LNCAP (cell line): ENCODE results near the gene DNAH10.

Experiments
- TF ChIP-seq, protein P1 (sequence below): fragments of 450-650 bp; IDR thresholded peaks from 2 replicates; pipeline ENCODE4 v1.5.1; 2017; ENCODE audit warnings: mild to moderate bottlenecking

Gene DNAH10

DNA sequence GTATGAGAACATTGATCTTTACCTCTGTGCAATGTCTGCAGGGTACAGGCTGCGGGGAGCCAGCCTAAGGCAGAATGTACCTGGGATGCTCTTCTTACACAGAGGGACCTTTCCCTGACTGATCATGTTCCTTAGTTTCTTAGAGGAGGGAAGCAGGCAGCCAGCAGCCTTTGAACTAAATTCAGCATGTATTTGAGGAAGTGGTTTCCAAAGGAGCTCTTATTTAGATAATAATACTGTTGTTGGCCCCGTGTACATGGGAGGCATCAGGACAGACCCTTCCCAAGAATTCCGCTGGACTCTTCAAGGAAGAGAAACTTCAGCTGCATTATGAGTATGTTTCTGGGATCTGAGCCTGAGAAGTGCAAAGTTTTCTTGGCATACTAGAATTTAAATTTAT, 111.7 kb downstream of the DNAH10 start:
- TF ChIP-seq, protein P1, sequence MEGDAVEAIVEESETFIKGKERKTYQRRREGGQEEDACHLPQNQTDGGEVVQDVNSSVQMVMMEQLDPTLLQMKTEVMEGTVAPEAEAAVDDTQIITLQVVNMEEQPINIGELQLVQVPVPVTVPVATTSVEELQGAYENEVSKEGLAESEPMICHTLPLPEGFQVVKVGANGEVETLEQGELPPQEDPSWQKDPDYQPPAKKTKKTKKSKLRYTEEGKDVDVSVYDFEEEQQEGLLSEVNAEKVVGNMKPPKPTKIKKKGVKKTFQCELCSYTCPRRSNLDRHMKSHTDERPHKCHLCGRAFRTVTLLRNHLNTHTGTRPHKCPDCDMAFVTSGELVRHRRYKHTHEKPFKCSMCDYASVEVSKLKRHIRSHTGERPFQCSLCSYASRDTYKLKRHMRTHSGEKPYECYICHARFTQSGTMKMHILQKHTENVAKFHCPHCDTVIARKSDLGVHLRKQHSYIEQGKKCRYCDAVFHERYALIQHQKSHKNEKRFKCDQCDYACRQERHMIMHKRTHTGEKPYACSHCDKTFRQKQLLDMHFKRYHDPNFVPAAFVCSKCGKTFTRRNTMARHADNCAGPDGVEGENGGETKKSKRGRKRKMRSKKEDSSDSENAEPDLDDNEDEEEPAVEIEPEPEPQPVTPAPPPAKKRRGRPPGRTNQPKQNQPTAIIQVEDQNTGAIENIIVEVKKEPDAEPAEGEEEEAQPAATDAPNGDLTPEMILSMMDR = no peak

- TF ChIP-seq, protein P1 = no peak
These were observed 115.9 kb downstream of the DNAH10 start for GRCh38 chr12:123877968-123878367.

GRCh38 chr12:123879101-123879500, 117.0 kb downstream of the DNAH10 start:
- TF ChIP-seq, protein P1 = no peak

DNA sequence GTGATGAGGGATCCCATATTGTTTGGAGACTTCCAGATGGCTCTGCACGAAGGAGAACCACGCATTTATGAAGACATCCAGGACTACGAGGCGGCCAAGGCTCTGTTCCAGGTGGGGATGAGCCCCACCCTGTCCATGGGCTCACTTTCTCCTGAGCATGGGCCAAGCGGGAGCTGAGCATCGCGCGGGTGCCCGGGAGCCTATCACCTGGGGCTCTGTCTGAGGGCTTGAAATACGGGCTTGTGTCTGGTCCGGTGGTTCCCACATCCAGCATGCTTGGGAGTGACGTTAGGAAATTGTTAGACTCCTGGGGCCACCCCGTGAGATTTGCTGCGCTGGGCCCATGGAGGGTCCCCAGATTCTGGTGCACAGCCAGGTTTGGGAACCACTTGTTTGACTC, 117.6 kb downstream of the DNAH10 start:
- TF ChIP-seq, protein P1 = no peak

DNA sequence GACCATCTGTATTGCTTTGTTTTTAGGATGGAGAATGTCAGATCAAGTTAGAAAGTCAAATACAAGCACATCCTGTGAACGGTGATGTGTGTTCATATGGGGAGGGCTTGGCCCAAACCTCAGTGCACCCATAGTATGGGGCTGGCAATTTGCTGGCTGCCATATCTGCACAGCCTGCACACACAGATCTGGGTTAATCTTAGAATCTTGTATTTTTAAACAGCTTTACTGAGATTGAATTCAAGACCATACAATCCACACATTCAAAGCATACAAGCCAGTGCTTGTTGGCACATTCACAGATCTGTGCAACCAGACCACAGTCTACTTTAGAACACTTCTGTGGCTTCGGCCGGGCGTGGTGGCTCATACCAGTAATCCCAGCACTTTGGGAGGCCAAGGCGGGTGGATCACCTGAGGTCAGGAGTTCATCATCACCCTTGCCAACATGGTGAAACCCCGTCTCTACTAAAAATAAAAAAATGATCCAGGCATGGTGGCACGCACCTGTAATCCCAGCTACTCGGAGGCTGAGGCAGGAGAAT, 120.1 kb downstream of the DNAH10 start:
- TF ChIP-seq, protein P1 = no peak

DNA sequence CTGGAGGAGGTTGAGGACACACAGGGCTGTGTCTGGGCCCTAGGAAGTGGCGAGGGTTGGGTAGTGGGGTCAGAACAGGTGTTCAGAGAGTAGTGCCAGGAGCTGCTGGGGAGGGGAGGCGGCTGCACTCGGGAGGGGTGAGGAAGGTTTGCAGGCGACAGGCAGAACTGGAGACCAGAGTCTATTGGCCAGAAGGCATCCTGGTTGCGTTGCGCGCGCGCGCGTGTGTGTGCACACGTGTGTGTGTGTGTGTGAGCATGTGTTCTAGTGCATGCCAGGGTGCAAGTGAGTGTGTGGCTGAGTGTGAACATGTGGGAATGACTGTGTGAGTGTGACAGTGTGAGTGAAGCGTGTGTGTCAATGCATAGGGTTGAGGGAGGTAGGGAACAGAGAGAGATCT, 124.2 kb downstream of the DNAH10 start:
- TF ChIP-seq, protein P1 = no peak

DNA sequence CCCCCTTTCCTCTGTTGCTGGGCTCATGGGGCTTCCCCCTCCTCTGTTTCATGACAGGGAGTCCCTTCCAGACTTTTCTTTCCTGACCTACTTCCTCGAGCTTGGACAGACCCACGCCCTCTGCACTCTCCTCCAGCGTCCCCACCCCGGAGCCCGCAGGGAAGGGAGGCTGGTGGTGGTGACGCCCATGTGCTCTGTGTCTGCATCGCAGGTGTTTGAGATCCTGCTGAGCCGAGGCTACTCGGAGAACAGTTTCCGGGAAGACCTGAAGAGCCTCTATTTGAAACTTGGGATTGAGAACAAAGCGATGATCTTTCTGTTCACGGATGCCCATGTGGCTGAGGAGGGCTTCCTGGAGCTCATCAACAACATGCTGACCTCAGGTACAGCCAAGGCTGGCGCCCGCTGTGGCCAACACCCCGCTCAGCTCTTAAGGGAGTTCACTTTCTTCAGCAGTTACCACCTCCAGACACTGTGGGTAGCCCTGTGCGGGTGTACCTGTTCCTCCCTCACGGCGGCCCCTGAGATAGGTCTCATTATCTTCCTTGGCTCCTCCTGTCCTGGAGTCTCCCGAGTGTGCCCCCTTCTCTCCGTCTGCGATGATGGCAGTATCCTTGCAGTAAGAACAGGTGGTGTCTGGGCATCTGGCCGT, 125.0 kb downstream of the DNAH10 start:
- TF ChIP-seq, protein P1 = no peak
